Fibroblast of mammary gland (primary cell): ENCODE results near the gene PLEKHA5.
A peak's percentile ranks its signal among the peaks of the same experiment; 100 is the strongest.
"Not testable (repeated sequence)": the region's sequence is repeated elsewhere in the genome, so short reads cannot be mapped to it uniquely, and the experiment has no call there.

Experiments used
- DNase-seq: peaks from one replicate; pipeline ENCODE4 v3.0.0-alpha.2; 2010; ENCODE audit warnings: low read depth
- H3K4me3 ChIP-seq: 2 replicates; pipeline ENCODE4 v1.5.1; 2011; ENCODE audit warnings: low read depth, mild to moderate bottlenecking, low read length, moderate library complexity; ENCODE audit not compliant: control insufficient read depth
- TF ChIP-seq, protein P1 (sequence below): conservative IDR thresholded peaks from 2 replicates; pipeline ENCODE4 v1.5.1; 2011; ENCODE audit warnings: low read depth, low read length, inconsistent platforms; ENCODE audit not compliant: control insufficient read depth, insufficient read depth

The PLEKHA5 gene

GRCh38 chr12:19129486-19130223 is at the start of gene PLEKHA5:
PLEKHA5 (plus strand) TSS chr12:19129733; CDS start chr12:19129800, 67 bp downstream.
- DNase-seq, result peak; percentile 66
- TF ChIP-seq, protein P1, sequence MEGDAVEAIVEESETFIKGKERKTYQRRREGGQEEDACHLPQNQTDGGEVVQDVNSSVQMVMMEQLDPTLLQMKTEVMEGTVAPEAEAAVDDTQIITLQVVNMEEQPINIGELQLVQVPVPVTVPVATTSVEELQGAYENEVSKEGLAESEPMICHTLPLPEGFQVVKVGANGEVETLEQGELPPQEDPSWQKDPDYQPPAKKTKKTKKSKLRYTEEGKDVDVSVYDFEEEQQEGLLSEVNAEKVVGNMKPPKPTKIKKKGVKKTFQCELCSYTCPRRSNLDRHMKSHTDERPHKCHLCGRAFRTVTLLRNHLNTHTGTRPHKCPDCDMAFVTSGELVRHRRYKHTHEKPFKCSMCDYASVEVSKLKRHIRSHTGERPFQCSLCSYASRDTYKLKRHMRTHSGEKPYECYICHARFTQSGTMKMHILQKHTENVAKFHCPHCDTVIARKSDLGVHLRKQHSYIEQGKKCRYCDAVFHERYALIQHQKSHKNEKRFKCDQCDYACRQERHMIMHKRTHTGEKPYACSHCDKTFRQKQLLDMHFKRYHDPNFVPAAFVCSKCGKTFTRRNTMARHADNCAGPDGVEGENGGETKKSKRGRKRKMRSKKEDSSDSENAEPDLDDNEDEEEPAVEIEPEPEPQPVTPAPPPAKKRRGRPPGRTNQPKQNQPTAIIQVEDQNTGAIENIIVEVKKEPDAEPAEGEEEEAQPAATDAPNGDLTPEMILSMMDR, result no peak
- peak within 1 kb of the TSS; percentile 85 for H3K4me3 ChIP-seq

GRCh38 chr12:19080918-19081317 is 48.6 kb upstream of the PLEKHA5 start:
- TF ChIP-seq, protein P1, result no peak
- DNase-seq, result no peak
- H3K4me3 ChIP-seq, result no peak overlapping the region

DNA sequence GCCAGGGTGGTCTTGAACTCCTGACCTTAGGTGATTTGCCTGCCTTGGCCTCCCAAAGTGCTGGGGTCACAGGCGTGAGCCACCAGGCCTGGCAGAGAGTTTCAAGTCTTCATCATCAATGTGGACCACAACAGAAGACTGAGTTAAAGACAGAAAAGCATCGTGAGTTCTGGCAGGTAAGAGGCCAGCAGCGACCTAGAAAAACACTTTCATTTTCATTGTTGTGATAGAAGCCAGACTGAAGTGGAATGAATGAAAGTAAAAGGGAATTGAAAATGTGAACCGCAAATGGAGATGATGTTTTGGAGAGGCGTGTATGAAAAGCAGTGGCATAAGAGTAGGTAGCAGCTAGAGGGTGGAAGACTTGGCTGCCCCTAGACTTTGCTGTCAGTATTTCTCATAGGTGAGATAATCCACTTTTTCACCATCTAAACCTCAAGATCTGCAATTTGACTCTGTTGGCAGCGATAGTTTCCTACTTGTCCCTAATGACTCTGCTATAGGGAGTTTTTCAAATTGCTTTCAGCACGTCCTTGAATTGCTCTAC is 47.1 kb upstream of the PLEKHA5 start:
- no peak overlapping the region for H3K4me3 ChIP-seq
- TF ChIP-seq, protein P1, result no peak
- DNase-seq, result no peak

GRCh38 chr12:19084547-19084946 is 45.0 kb upstream of the PLEKHA5 start:
- no peak for DNase-seq
- TF ChIP-seq, protein P1, result no peak
- no peak overlapping the region for H3K4me3 ChIP-seq

DNA sequence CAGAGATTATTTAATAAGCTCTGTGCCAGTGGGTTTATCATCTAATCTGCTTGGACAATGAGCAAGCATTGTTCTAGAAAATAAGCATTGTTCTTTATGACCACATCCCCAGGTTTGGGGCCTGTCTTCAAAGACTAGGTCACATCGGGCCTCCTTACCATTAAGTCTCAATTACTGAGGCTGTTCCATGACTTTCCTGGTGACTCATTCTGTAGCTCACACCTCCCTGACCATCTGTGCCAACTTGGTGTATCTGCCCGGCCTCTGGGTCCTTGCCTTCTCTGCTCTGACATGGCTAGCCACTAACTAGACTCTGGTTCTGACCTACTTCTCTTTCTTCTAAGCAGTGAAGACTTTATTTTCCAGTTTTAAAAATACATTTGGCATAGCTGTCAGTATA is 44.4 kb upstream of the PLEKHA5 start:
- DNase-seq, result peak; percentile 33
- no peak overlapping the region for H3K4me3 ChIP-seq
- TF ChIP-seq, protein P1, result no peak

DNA sequence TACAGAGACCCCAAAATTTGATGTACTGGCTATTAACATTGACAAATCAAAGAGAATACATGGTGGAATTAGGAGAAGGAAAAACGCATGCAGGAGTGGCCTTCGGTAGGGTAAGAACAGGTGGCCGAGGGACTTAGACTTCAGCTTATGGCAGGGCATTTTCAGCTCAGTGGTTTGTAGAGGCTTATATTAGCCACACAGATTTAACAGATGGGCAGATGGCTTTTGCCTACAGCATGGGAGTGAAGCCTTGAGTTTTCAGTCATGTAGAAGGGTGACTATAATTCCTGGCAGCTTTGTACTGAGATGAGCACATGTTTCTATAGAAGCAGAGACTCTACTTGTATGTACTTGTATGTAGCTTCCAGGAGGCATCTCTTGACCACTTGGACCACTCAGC is 40.9 kb upstream of the PLEKHA5 start:
- no peak for DNase-seq
- TF ChIP-seq, protein P1, result no peak
- H3K4me3 ChIP-seq, result no peak overlapping the region

DNA sequence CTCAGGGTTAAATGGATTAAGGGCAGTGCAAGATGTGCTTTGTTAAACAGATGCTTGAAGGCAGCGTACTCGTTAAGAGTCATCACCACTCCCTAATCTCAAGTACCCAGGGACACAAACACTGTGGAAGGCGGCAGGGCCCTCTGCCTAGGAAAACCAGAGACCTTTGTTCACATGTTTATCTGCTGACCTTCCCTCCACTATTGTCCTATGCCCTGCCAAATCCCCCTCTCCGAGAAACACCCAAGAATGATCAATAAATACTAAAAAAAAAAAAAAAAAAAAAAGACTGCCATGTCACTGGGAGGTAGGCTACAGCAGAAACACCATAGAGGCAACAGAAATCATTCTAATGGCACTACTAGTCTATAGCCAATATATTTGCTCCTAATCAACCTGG is 37.1 kb upstream of the PLEKHA5 start:
- not testable (repeated sequence) for H3K4me3 ChIP-seq, DNase-seq
